Osteoblast (primary cell): ENCODE data around the gene TMEM245. TPM values are rescaled to one million over a fixed set of nuclear protein-coding genes. Genes with fewer than 3 reads are reported as not detected.

Source experiments
- DNase-seq: peaks from one replicate; pipeline ENCODE4 v3.0.0; 2011; ENCODE audit warnings: low spot score, mixed read lengths; ENCODE audit not compliant: insufficient read length; ENCODE audit errors: missing footprints
- H2AFZ ChIP-seq: 2 replicates; pipeline ENCODE4 v1.6.0; 2011; ENCODE audit warnings: mild to moderate bottlenecking, low read length
- H3K27ac ChIP-seq: 2 replicates; pipeline ENCODE4 v1.5.1; 2011; ENCODE audit warnings: mild to moderate bottlenecking, low read depth, low read length, moderate library complexity
- H3K27me3 ChIP-seq: 2 replicates; pipeline ENCODE4 v1.6.0; 2012; ENCODE audit warnings: mild to moderate bottlenecking, control low read depth, inconsistent platforms, low read length, moderate library complexity; ENCODE audit not compliant: insufficient read depth
- H3K36me3 ChIP-seq: 2 replicates; pipeline ENCODE4 v1.5.1; 2011; ENCODE audit warnings: mild to moderate bottlenecking, low read length, control low read depth, moderate library complexity; ENCODE audit not compliant: insufficient read depth
- H3K4me1 ChIP-seq: 2 replicates; pipeline ENCODE4 v1.5.1; 2011; ENCODE audit warnings: mild to moderate bottlenecking, low read length, control low read depth, moderate library complexity; ENCODE audit not compliant: insufficient read depth
- H3K4me2 ChIP-seq: 2 replicates; pipeline ENCODE4 v1.6.0; 2011; ENCODE audit warnings: mild to moderate bottlenecking, low read length; ENCODE audit not compliant: insufficient read depth
- H3K4me3 ChIP-seq: fragments of 200-600 bp; sonication (generic); 3 replicates; pipeline ENCODE4 v1.5.1; 2012; ENCODE audit warnings: mild to moderate bottlenecking, low read length, inconsistent platforms; ENCODE audit not compliant: insufficient read depth
- H3K79me2 ChIP-seq: 2 replicates; pipeline ENCODE4 v1.6.0; 2012; ENCODE audit warnings: mild to moderate bottlenecking, low read length, control low read depth, inconsistent platforms; ENCODE audit not compliant: insufficient read depth
- H3K9me3 ChIP-seq: 2 replicates; pipeline ENCODE4 v1.5.1; 2011; ENCODE audit warnings: low read depth, low read length, control low read depth
- H4K20me1 ChIP-seq: 2 replicates; pipeline ENCODE4 v1.6.0; 2012; ENCODE audit warnings: mild to moderate bottlenecking, low read length, control low read depth; ENCODE audit not compliant: insufficient read depth
- CTCF ChIP-seq: IDR thresholded peaks from 2 replicates; pipeline ENCODE4 v1.5.1; 2011; ENCODE audit warnings: mild to moderate bottlenecking, low read depth, low read length, moderate library complexity; ENCODE audit errors: extremely low read depth
- total RNA-seq: library from RNA; depleted of rRNA; stranded (reverse); fragments of >200 nt; gene quantifications from 2 replicates; pipeline ENCODE4 v1.2.3, GENCODE V29; 2012

Gene TMEM245
- total RNA-seq, 1 donor, result 45.2 TPM

GRCh38 chr9:109047259-109047658, 72.5 kb downstream of the TMEM245 start:
- Histone ChIP-seq H3K27ac (no peak overlapping the region), H2AFZ (no peak overlapping the region), H3K4me3 (no peak overlapping the region), H3K9me3 (no peaks in the 10 kb centered on the region), H3K79me2 (no peaks in the 10 kb centered on the region), H3K27me3 (no peaks in the 10 kb centered on the region), H4K20me1 (no peaks in the 10 kb centered on the region), H3K4me1 (peaks cover 26% of the 10 kb centered on the region), H3K4me2 (no peak overlapping the region), H3K36me3 (peaks cover 52% of the 10 kb centered on the region)
- no peak for DNase-seq
- TF ChIP-seq CTCF, result no peak

- Histone ChIP-seq H3K4me2 (no peak overlapping the region), H4K20me1 (no peaks in the 10 kb centered on the region), H3K27ac (no peak overlapping the region), H2AFZ (no peak overlapping the region), H3K4me1 (peaks cover 20% of the 10 kb centered on the region), H3K79me2 (no peaks in the 10 kb centered on the region), H3K27me3 (no peaks in the 10 kb centered on the region), H3K9me3 (no peaks in the 10 kb centered on the region), H3K36me3 (peaks cover 53% of the 10 kb centered on the region), H3K4me3 (no peak overlapping the region)
- DNase-seq, result no peak
- TF ChIP-seq CTCF, result no peak
Observed at GRCh38 chr9:109046346-109046745, 73.4 kb downstream of the TMEM245 start.

- no peak for DNase-seq
- H3K27me3 ChIP-seq, result no peaks in the 10 kb centered on the region
- H3K4me1 ChIP-seq, result peaks cover 25% of the 10 kb centered on the region
- H3K9me3 ChIP-seq, result no peaks in the 10 kb centered on the region
- no peaks in the 10 kb centered on the region for H4K20me1 ChIP-seq
- H2AFZ ChIP-seq, result no peak overlapping the region
- no peak overlapping the region for H3K4me3 ChIP-seq
- no peaks in the 10 kb centered on the region for H3K79me2 ChIP-seq
- H3K27ac ChIP-seq, result no peak overlapping the region
- no peak overlapping the region for H3K4me2 ChIP-seq
- TF ChIP-seq CTCF, result no peak
- H3K36me3 ChIP-seq, result peaks cover 35% of the 10 kb centered on the region
Observed at GRCh38 chr9:109043578-109043977, 76.2 kb downstream of the TMEM245 start.

GRCh38 chr9:109040571-109040970, 79.2 kb downstream of the TMEM245 start:
- no peaks in the 10 kb centered on the region for H3K79me2 ChIP-seq
- no peak overlapping the region for H2AFZ ChIP-seq
- peaks cover 22% of the 10 kb centered on the region for H3K36me3 ChIP-seq
- H3K4me2 ChIP-seq, result no peak overlapping the region
- H3K27ac ChIP-seq, result no peak overlapping the region
- peaks cover 23% of the 10 kb centered on the region for H3K4me1 ChIP-seq
- no peak for DNase-seq
- no peak for TF ChIP-seq CTCF
- H4K20me1 ChIP-seq, result no peaks in the 10 kb centered on the region
- H3K9me3 ChIP-seq, result no peaks in the 10 kb centered on the region
- H3K27me3 ChIP-seq, result no peaks in the 10 kb centered on the region
- H3K4me3 ChIP-seq, result no peak overlapping the region
